Mononuclear cell (primary cell): ENCODE data around the gene ESAM. TPM values are rescaled to one million over a fixed set of nuclear protein-coding genes. Genes with fewer than 3 reads are reported as not detected.

Source experiments
- H3K27me3 ChIP-seq: 2 replicates; pipeline ENCODE4 v1.6.0; 2011; ENCODE audit warnings: low read length, control low read depth; ENCODE audit not compliant: insufficient read depth
- H3K4me1 ChIP-seq: 2 replicates; pipeline ENCODE4 v1.5.1; 2011; ENCODE audit warnings: mild to moderate bottlenecking, low read length, control low read depth; ENCODE audit not compliant: insufficient read depth
- H3K4me3 ChIP-seq: 2 replicates; pipeline ENCODE4 v1.5.1; 2011; ENCODE audit warnings: mild to moderate bottlenecking, low read length, moderate library complexity
- H3K9me3 ChIP-seq: 2 replicates; pipeline ENCODE4 v1.5.1; 2011; ENCODE audit warnings: low read depth, mild to moderate bottlenecking, control low read depth, low read length
- total RNA-seq: library from RNA; depleted of rRNA; stranded (reverse); fragments of >200 nt; gene quantifications from one replicate; pipeline ENCODE4 v1.2.3, GENCODE V29; 2012

Gene ESAM
- total RNA-seq, 1 donor, result 9.4 TPM

GRCh38 chr11:124761301-124762104 is 587 bp downstream of the ESAM start:
- peaks cover 41% of the 10 kb centered on the region for H3K27me3 ChIP-seq

GRCh38 chr11:124760806-124761205 is 1.3 kb downstream of the ESAM start:
- peaks cover 41% of the 10 kb centered on the region for H3K27me3 ChIP-seq
- no peak overlapping the region for H3K4me3 ChIP-seq
- peaks cover 60% of the 10 kb centered on the region for H3K4me1 ChIP-seq
- no peaks in the 10 kb centered on the region for H3K9me3 ChIP-seq

More at GRCh38 chr11:124761301-124762104, 587 bp downstream of the ESAM start:
- Histone ChIP-seq H3K4me3 (peak overlapping the region; percentile 40), H3K4me1 (peaks cover 60% of the 10 kb centered on the region), H3K9me3 (no peaks in the 10 kb centered on the region)

- H3K27me3 ChIP-seq, result peaks cover 41% of the 10 kb centered on the region
- H3K4me3 ChIP-seq, result no peak overlapping the region
- H3K9me3 ChIP-seq, result no peaks in the 10 kb centered on the region
- H3K4me1 ChIP-seq, result peaks cover 60% of the 10 kb centered on the region
These were observed 1.9 kb downstream of the ESAM start for GRCh38 chr11:124760205-124760652.

- no peaks in the 10 kb centered on the region for H3K9me3 ChIP-seq
- peaks cover 41% of the 10 kb centered on the region for H3K27me3 ChIP-seq
- H3K4me1 ChIP-seq, result peaks cover 60% of the 10 kb centered on the region
- no peak overlapping the region for H3K4me3 ChIP-seq
These were observed 2.6 kb downstream of the ESAM start for GRCh38 chr11:124759266-124760204.

- H3K9me3 ChIP-seq, result no peaks in the 10 kb centered on the region
- H3K27me3 ChIP-seq, result peaks cover 41% of the 10 kb centered on the region
- H3K4me3 ChIP-seq, result no peak overlapping the region
- H3K4me1 ChIP-seq, result peaks cover 60% of the 10 kb centered on the region
These were observed 3.5 kb downstream of the ESAM start for GRCh38 chr11:124758355-124759265.

GRCh38 chr11:124757320-124757719 is 4.8 kb downstream of the ESAM start:
- peaks cover 57% of the 10 kb centered on the region for H3K4me1 ChIP-seq
- peaks cover 35% of the 10 kb centered on the region for H3K27me3 ChIP-seq
- H3K4me3 ChIP-seq, result no peak overlapping the region
- H3K9me3 ChIP-seq, result no peaks in the 10 kb centered on the region

GRCh38 chr11:124756753-124757227 is 5.3 kb downstream of the ESAM start:
- H3K4me1 ChIP-seq, result peaks cover 58% of the 10 kb centered on the region
- no peaks in the 10 kb centered on the region for H3K9me3 ChIP-seq
- peaks cover 33% of the 10 kb centered on the region for H3K27me3 ChIP-seq
- no peak overlapping the region for H3K4me3 ChIP-seq

- Histone ChIP-seq H3K4me3 (no peak overlapping the region), H3K4me1 (peaks cover 52% of the 10 kb centered on the region), H3K9me3 (no peaks in the 10 kb centered on the region), H3K27me3 (peaks cover 27% of the 10 kb centered on the region)
These were observed 5.9 kb downstream of the ESAM start for GRCh38 chr11:124756033-124756752.

GRCh38 chr11:124754710-124755109 is 7.4 kb downstream of the ESAM start:
- Histone ChIP-seq H3K4me3 (no peak overlapping the region), H3K27me3 (peaks cover 12% of the 10 kb centered on the region), H3K4me1 (peaks cover 43% of the 10 kb centered on the region), H3K9me3 (no peaks in the 10 kb centered on the region)

- peaks cover 8% of the 10 kb centered on the region for H3K27me3 ChIP-seq
- no peaks in the 10 kb centered on the region for H3K9me3 ChIP-seq
- no peak overlapping the region for H3K4me3 ChIP-seq
- peaks cover 43% of the 10 kb centered on the region for H3K4me1 ChIP-seq
These were observed 7.8 kb downstream of the ESAM start for GRCh38 chr11:124754309-124754708.

GRCh38 chr11:124753624-124754023 is 8.5 kb downstream of the ESAM start:
- H3K27me3 ChIP-seq, result peaks cover 1% of the 10 kb centered on the region
- H3K9me3 ChIP-seq, result no peaks in the 10 kb centered on the region
- H3K4me1 ChIP-seq, result peaks cover 43% of the 10 kb centered on the region
- no peak overlapping the region for H3K4me3 ChIP-seq

GRCh38 chr11:124753205-124753604 is 8.9 kb downstream of the ESAM start:
- H3K4me1 ChIP-seq, result peaks cover 43% of the 10 kb centered on the region
- H3K4me3 ChIP-seq, result no peak overlapping the region

GRCh38 chr11:124752471-124753102 is 9.5 kb downstream of the ESAM start:
- peaks cover 38% of the 10 kb centered on the region for H3K4me1 ChIP-seq
- no peaks in the 10 kb centered on the region for H3K9me3 ChIP-seq
- H3K4me3 ChIP-seq, result no peak overlapping the region
- no peaks in the 10 kb centered on the region for H3K27me3 ChIP-seq

More at GRCh38 chr11:124753205-124753604, 8.9 kb downstream of the ESAM start:
- Histone ChIP-seq H3K27me3 (no peaks in the 10 kb centered on the region), H3K9me3 (no peaks in the 10 kb centered on the region)
